ENCODE data around the gene SMYD3. TPM values are rescaled to one million over a fixed set of nuclear protein-coding genes. Genes with fewer than 3 reads are reported as not detected.
A peak's percentile ranks its signal among the peaks of the same experiment; 100 is the strongest.

SMYD3 gene
- polyA plus RNA-seq, 2 of the 4 experiments (the other 2 are of a cell fraction), result 18.2 to 35.2 TPM

DNA sequence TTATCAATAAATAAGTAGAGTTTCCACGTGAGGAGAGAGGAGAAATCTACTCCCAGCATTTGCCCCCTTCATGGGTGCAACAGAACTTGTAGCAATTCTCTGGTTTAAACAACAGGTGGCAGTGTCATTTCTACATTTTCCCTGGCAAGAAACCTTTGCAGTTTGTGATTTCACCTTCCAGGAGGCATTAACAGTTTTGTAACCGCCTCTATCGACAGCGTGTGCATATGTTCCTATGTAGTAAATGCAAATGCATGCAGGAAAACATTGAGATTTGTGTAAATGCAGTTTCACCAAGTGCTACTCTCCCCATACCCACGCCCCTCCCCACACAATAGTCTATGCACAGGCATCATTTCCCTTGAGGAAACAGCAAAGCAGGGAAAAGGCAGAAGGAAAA is 494.7 kb downstream of the SMYD3 start (continued):
- TF ChIP-seq HOXA7 (CRISPR knock-in tag; IDR thresholded peaks at IDR 0.05) (no peak), MYC (IDR thresholded peaks at IDR 0.05; ENCODE audit: borderline replicate concordance, low read length) (no peak), HEYL (CRISPR knock-in tag; IDR thresholded peaks at IDR 0.05) (no peak), TFCP2L1 (CRISPR knock-in tag; IDR thresholded peaks at IDR 0.05) (no peak), RAD21 (conservative IDR thresholded peaks at IDR 0.05 in 1 of 2, IDR thresholded peaks at IDR 0.05 in 1 of 2) (peak; percentile 60 to 62), RFX5 (IDR thresholded peaks at IDR 0.05) (no peak), KDM1A (IDR thresholded peaks at IDR 0.05; ENCODE audit: low read depth) (no peak), ESRRA (IDR thresholded peaks at IDR 0.05; ENCODE audit: borderline replicate concordance, low read length) (no peak), SREBF2 (IDR thresholded peaks at IDR 0.05) (no peak), ZC3H11A (IDR thresholded peaks at IDR 0.05) (no peak), SMC3 (IDR thresholded peaks at IDR 0.05) (peak; percentile 69)
- TF ChIP-seq, protein P1, sequence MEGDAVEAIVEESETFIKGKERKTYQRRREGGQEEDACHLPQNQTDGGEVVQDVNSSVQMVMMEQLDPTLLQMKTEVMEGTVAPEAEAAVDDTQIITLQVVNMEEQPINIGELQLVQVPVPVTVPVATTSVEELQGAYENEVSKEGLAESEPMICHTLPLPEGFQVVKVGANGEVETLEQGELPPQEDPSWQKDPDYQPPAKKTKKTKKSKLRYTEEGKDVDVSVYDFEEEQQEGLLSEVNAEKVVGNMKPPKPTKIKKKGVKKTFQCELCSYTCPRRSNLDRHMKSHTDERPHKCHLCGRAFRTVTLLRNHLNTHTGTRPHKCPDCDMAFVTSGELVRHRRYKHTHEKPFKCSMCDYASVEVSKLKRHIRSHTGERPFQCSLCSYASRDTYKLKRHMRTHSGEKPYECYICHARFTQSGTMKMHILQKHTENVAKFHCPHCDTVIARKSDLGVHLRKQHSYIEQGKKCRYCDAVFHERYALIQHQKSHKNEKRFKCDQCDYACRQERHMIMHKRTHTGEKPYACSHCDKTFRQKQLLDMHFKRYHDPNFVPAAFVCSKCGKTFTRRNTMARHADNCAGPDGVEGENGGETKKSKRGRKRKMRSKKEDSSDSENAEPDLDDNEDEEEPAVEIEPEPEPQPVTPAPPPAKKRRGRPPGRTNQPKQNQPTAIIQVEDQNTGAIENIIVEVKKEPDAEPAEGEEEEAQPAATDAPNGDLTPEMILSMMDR (IDR thresholded peaks at IDR 0.05), result peak; percentile 61
- TF ChIP-seq, protein P2, sequence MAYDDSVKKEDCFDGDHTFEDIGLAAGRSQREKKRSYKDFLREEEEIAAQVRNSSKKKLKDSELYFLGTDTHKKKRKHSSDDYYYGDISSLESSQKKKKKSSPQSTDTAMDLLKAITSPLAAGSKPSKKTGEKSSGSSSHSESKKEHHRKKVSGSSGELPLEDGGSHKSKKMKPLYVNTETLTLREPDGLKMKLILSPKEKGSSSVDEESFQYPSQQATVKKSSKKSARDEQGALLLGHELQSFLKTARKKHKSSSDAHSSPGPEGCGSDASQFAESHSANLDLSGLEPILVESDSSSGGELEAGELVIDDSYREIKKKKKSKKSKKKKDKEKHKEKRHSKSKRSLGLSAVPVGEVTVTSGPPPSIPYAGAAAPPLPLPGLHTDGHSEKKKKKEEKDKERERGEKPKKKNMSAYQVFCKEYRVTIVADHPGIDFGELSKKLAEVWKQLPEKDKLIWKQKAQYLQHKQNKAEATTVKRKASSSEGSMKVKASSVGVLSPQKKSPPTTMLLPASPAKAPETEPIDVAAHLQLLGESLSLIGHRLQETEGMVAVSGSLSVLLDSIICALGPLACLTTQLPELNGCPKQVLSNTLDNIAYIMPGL (CRISPR knock-in tag; IDR thresholded peaks at IDR 0.05; ENCODE audit: borderline replicate concordance), result no peak

DNA sequence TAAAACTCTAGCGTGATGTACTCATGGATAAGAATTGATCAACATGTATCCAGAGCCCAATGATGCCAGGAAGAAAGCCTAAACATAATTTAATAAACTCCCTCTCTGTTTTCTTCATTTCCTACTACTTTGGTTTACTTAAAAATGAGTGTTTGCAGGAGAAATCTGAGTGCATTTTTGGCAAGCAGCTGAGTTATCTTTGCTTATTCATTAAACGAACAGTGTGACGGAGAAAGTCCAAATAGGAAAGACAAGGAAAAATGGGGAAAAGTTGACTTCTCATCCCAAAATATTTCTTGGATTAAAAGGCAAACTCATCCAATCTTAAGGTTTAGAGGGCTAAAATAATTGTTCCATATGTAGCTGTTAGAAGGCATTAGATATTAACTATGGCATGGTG is 496.7 kb downstream of the SMYD3 start:
- no peak for TF ChIP-seq FOSL2 (IDR thresholded peaks at IDR 0.05)
- no peak for TF ChIP-seq FOSL2 (CRISPR knock-in tag; IDR thresholded peaks at IDR 0.05)
- TF ChIP-seq GATA3 (IDR thresholded peaks at IDR 0.05; ENCODE audit: borderline replicate concordance), result no peak
- no peak for TF ChIP-seq FOXS1 (CRISPR knock-in tag; IDR thresholded peaks at IDR 0.05)
- no peak for TF ChIP-seq KDM1A (IDR thresholded peaks at IDR 0.05; ENCODE audit: low read depth)
- no peak for TF ChIP-seq CBX8 (IDR thresholded peaks at IDR 0.05)
- TF ChIP-seq EP300 (IDR thresholded peaks at IDR 0.05), result no peak
- no peak for TF ChIP-seq ZC3H11A (IDR thresholded peaks at IDR 0.05)
- TF ChIP-seq, protein P3, sequence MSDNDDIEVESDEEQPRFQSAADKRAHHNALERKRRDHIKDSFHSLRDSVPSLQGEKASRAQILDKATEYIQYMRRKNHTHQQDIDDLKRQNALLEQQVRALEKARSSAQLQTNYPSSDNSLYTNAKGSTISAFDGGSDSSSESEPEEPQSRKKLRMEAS (IDR thresholded peaks at IDR 0.05), result no peak
- no peak for TF ChIP-seq TFCP2L1 (CRISPR knock-in tag; IDR thresholded peaks at IDR 0.05)
- TF ChIP-seq ZFP36 (IDR thresholded peaks at IDR 0.05; ENCODE audit: borderline replicate concordance, partially characterized antibody), result no peak
- TF ChIP-seq HOXA7 (CRISPR knock-in tag; IDR thresholded peaks at IDR 0.05), result no peak
- TF ChIP-seq, protein P2 (CRISPR knock-in tag; IDR thresholded peaks at IDR 0.05; ENCODE audit: borderline replicate concordance), result no peak
- no peak for TF ChIP-seq CBX2 (IDR thresholded peaks at IDR 0.05; ENCODE audit: borderline replicate concordance, low read depth)
- no peak for TF ChIP-seq ESRRA (IDR thresholded peaks at IDR 0.05; ENCODE audit: borderline replicate concordance, low read length)
- TF ChIP-seq POLR2AphosphoS2 (conservative IDR thresholded peaks at IDR 0.05; ENCODE audit: low read length), result no peak
- TF ChIP-seq JUNB (IDR thresholded peaks at IDR 0.05), result no peak
- Histone ChIP-seq H3K9me3 (no peaks in the 10 kb centered on the region), H3K4me2 (no peak overlapping the region), H3K4me3 (no peak overlapping the region), H3K4me1 (no peaks in the 10 kb centered on the region), H3K27ac (no peak overlapping the region)
- DNase-seq (ENCODE audit: low read depth in 1 of 2, low spot score in 1 of 2), result no peak
- ATAC-seq, result no peak
- ChIA-PET POLR2A (no interaction called here), CTCF (interaction anchor here (1.0 to 2.7 kb wide), 2 partner anchors 111 to 270 kb away, joined by 5 to 12 read pairs; no protein-coding TSS in a partner anchor)
- WGBS (ENCODE audit: missing lambda C conversion rate), result 86% methylated on average over 3 of the region's 3 CpGs
- no peak for FAIRE-seq
